Stimulated activated effector memory CD8-positive, alpha-beta T cell treated with anti-CD3 and anti-CD28 coated beads, Interleukin-12 subunit alpha, Interleukin-12 subunit beta, amount 100 ng/mL, for 72 hours (primary cell): ENCODE data around the gene LIFR.
A peak's percentile ranks its signal among the peaks of the same experiment; 100 is the strongest.
"Not testable (repeated sequence)": the region's sequence is repeated elsewhere in the genome, so short reads cannot be mapped to it uniquely, and the experiment has no call there.

ENCODE experiments used
- ATAC-seq: fragments of 150-1000 bp; cut with Tn5 transposase; 2 replicates; pipeline ENCODE4 v1.10.0; 2021
- DNase-seq, 2 donors: peaks; one replicate each; pipeline ENCODE4 v3.0.0; 2021 to 2022; ENCODE audit warnings: low spot score in 2 of 2
- H3K27ac Mint-ChIP-seq: one replicate; pipeline ENCODE4 v1.8.0; 2022; ENCODE audit warnings: mild to moderate bottlenecking, mixed read lengths
- H3K36me3 Mint-ChIP-seq: one replicate; pipeline ENCODE4 v1.8.0; 2022; ENCODE audit warnings: mild to moderate bottlenecking, mixed read lengths
- H3K4me1 Mint-ChIP-seq: one replicate; pipeline ENCODE4 v1.8.0; 2022; ENCODE audit warnings: mixed read lengths
- H3K4me3 Mint-ChIP-seq: one replicate; pipeline ENCODE4 v1.8.0; 2022; ENCODE audit warnings: mild to moderate bottlenecking, mixed read lengths
- H3K9me3 Mint-ChIP-seq: one replicate; pipeline ENCODE4 v1.8.0; 2022; ENCODE audit warnings: mixed read lengths

The LIFR gene

DNA sequence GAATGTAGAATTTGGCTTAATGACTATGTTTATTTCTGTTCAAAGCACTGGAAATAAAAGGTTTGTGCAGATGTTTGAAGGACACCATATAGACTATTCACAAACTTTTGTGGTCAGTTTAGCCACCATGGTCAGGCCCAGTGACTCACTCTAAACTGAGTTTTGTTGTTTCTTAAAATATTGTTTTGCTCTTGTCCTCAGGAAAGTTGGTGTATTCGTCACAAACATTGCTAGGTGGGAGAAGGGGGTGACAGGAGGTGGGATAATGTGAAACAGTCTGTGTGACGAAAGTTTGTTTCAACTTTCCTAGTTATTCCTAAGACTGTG, 35.0 kb upstream of the LIFR start:
- ATAC-seq: no peak
- Mint-ChIP-seq H3K9me3 (no peaks in the 10 kb centered on the region), H3K4me1 (no peaks in the 10 kb centered on the region), H3K27ac (no peak overlapping the region), H3K4me3 (no peak overlapping the region), H3K36me3 (no peaks in the 10 kb centered on the region)
- DNase-seq: no peak

DNA sequence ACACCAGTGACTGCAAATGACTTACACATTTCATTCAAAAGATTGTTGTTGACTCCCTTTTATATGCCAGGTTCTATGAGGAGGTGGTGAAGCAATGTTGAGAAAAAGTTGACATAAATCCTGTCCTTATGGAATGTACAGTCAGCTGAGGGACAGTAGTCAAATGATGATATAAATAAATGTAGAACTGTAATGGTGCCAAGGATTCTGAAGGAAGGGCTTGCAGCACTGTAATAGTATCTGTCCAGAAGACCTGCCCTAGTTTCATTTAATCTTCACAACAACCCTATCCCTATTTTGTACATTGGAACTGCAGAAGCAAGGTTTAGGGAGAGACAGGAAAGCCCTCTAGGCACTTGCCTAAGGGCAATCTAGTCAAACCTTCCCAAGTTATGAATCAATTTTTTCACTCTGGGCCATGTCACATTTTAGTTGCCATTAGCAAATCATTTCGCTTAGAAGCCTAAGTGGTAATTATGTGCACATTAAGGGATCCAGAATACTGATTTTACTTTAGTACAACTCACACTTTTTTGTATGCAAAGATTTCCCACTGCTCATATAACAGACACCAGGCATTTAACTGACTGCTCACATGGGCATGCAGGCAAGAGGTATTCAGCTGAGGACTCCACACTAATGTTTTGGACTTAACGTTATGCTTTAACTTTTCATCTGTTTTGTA, 34.5 kb upstream of the LIFR start:
- no peak for DNase-seq
- H3K4me1 Mint-ChIP-seq: no peaks in the 10 kb centered on the region
- H3K4me3 Mint-ChIP-seq: no peak overlapping the region
- H3K36me3 Mint-ChIP-seq: no peaks in the 10 kb centered on the region
- no peaks in the 10 kb centered on the region for H3K9me3 Mint-ChIP-seq
- ATAC-seq: no peak
- no peak overlapping the region for H3K27ac Mint-ChIP-seq

DNA sequence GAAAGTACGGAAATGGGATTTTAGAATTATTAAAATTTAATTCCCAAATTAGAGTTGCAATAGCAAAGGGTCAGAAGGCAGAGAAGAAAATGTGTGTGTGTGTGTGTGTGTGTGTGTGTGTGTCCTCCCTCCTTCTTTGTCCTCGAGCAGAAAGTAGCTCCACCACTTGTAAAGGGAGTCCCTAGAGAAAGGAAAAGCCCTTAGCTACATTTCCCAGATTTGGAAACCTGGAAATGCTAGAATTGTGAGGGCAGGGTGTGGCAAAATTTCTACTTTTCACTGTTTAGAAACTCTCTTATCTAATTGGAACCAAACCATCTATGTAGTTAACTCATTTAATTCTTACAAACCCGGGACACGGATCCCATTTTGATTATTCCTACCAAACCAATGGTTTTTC, 33.2 kb upstream of the LIFR start:
- no peaks in the 10 kb centered on the region for H3K9me3 Mint-ChIP-seq
- DNase-seq (no peak), ATAC-seq (no peak)
- no peak overlapping the region for H3K27ac Mint-ChIP-seq
- H3K36me3 Mint-ChIP-seq: no peaks in the 10 kb centered on the region
- H3K4me1 Mint-ChIP-seq: no peaks in the 10 kb centered on the region
- no peak overlapping the region for H3K4me3 Mint-ChIP-seq

DNA sequence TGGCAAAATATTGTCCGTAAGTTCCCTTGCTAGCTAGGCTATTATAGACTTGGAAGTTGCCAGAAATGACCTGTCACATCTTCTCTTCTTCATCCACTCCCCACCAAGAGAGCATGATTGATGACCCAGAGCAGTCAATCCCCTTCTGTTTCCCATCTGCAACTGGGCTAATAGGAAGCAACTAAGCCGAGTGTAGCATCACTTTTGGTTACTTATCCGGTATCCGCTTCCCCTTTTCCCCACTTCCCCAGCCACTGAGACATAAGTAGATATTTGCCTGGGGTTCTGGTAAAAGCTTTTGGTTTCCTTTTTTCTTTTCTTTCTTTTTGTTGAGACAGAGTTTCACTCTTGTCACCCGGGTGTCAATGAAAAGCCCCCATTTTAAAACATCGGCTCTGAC, 29.4 kb upstream of the LIFR start:
- no peak overlapping the region for H3K27ac Mint-ChIP-seq
- H3K4me1 Mint-ChIP-seq: peaks cover 6% of the 10 kb centered on the region
- no peaks in the 10 kb centered on the region for H3K36me3 Mint-ChIP-seq
- no peaks in the 10 kb centered on the region for H3K9me3 Mint-ChIP-seq
- H3K4me3 Mint-ChIP-seq: no peak overlapping the region
- ATAC-seq (no peak), DNase-seq (no peak)

DNA sequence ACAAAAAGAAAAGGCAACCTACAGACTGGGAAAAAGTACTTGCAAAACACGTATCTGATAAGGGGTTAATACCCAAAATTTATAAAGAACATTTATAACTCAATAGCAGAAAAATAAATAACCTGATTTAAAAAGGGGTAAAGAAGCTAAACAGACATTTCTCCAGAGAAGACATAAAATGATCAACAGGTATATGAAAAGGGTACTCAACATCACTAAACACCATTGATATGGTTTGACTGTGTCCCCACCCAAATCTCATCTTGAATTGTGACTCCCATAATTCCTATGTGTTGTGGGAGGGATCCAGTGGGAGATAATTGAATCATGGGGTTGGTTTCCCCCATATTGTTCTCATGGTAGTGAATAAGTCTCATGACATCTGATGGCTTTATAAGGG, 27.1 kb upstream of the LIFR start:
- no peak overlapping the region for H3K27ac Mint-ChIP-seq
- peaks cover 6% of the 10 kb centered on the region for H3K4me1 Mint-ChIP-seq
- H3K4me3 Mint-ChIP-seq: no peak overlapping the region
- no peak for DNase-seq
- ATAC-seq: no peak
- no peaks in the 10 kb centered on the region for H3K36me3 Mint-ChIP-seq
- H3K9me3 Mint-ChIP-seq: no peaks in the 10 kb centered on the region

DNA sequence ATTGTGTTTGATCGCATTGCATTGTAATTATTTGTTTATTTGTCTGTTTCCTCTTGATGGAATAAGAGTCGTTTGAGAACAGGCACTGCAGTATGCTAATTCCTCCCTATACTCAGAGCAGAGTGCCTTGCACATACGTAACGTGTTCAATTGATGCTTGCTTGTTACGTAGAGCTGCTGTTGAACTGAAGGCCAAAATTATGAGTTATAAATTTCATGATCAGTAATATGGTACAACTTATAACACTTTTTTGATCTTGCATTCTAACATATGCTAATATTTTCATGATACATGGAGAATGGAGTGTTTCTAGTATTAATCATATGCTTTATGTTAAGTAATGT, 26.5 kb upstream of the LIFR start:
- Mint-ChIP-seq H3K36me3 (no peaks in the 10 kb centered on the region), H3K4me3 (no peak overlapping the region), H3K4me1 (peaks cover 6% of the 10 kb centered on the region), H3K27ac (no peak overlapping the region), H3K9me3 (no peaks in the 10 kb centered on the region)
- no peak for ATAC-seq
- DNase-seq: no peak

DNA sequence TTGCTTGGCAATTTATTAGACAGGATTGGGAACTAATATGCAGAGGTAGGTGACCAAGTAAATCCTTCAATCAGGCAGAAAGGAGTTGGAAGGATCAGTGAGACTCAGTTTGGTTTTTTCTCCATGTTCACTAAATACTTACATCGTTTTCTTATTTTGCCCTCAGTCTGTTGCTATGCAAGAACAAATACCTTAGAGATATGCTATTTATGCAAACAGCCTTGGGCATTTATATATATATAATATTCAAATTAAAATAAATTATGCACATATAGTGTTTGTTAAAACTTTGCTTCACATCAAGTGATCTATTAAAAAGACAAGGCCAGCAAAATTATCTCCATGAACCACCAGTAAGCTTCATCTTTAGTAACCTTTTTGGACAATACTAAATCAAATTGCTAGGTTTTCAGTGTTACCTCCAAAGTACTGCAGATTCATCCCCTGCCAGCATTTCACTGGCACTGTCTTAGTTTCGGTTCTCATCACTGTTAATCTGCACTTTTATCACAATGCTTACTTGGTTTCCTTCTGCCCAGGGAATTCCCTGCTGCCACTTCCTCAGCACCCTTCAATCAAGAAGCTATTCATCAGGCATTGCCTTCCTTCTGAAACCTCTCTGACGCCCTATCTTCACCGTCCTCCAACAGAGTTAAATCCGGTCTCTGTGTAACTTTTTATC, 26.0 kb upstream of the LIFR start:
- no peak for DNase-seq

DNA sequence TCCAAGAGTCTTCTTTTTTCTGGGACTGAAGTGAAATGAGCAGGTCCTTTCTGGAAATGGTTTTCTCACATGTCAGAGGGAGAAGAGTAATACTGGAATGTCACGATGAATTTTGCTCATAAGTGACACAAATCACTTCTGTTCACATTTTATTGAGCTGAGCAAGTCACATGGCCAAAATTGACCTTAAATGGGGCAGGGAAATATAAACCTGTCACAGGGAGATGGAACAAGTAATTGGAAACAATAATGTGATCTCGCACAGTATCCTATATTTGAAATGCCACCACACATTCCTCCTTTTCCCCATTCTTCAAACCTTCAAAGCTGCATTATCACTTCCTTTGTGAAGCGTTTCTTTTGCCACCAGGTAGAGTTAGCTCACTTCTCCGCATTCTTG, 25.2 kb upstream of the LIFR start:
- Mint-ChIP-seq H3K27ac (no peak overlapping the region), H3K4me1 (peaks cover 6% of the 10 kb centered on the region), H3K36me3 (no peaks in the 10 kb centered on the region), H3K4me3 (no peak overlapping the region), H3K9me3 (no peaks in the 10 kb centered on the region)
- no peak for ATAC-seq
- DNase-seq: no peak

More for the DNA sequence above, 26.0 kb upstream of the LIFR start:
- H3K9me3 Mint-ChIP-seq: no peaks in the 10 kb centered on the region
- no peak overlapping the region for H3K27ac Mint-ChIP-seq
- ATAC-seq: no peak
- H3K4me3 Mint-ChIP-seq: no peak overlapping the region
- H3K36me3 Mint-ChIP-seq: no peaks in the 10 kb centered on the region
- H3K4me1 Mint-ChIP-seq: peaks cover 6% of the 10 kb centered on the region

DNA sequence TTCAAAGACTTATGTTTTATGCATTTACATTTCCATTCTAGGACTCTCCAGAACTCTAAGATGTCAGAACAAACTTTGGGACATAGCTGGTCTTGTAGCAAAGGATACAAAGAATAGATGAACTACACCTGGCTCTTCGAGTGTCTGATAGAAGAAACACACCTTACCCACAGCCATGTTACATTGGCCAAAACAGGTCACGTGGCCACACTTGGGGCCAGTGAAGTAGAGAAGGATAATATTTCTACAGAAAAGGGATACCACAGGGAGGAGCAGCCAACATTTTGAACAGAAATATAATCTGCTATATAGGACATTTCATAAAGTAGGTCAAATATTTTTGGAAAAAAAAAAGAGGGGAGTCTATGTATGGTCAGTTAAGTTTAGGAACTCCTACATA, 22.7 kb upstream of the LIFR start:
- H3K27ac Mint-ChIP-seq: no peak overlapping the region
- no peak overlapping the region for H3K4me3 Mint-ChIP-seq
- ATAC-seq (no peak), DNase-seq (no peak)
- H3K36me3 Mint-ChIP-seq: no peaks in the 10 kb centered on the region
- peaks cover 6% of the 10 kb centered on the region for H3K4me1 Mint-ChIP-seq
- H3K9me3 Mint-ChIP-seq: no peaks in the 10 kb centered on the region

DNA sequence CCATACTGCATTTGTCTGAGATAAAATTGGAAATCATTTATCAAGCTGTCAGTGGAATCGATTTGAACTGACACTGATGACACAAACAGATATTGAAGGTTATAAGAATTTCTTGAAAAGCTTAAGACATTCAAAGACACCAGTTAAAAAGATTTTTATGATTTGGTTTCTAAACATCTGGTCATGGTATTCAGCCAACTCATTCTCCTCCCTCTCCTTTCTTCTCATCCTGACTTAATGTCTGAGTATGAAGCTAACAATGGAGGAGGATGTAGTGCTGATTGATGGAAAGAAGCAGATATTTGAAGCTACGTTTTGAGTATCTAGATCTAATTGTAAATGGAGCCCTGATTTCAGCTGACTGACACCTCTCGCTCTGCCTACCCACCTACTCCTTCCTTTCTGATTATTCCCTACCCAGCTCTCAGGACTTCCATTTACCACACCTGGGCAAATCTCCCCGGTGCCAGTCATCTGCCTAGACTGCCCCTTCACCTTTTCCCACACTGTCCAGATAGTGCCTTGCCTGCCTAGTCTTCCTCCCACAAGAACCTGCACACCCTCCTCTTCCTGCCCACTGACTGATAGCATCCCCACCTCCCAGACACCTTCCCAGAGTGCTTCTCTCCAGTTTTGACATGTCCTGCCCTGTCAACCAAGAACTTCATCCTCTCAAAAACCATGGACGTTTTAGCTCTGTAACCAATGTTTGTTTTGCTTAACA, 20.7 kb upstream of the LIFR start:
- Mint-ChIP-seq H3K36me3 (no peaks in the 10 kb centered on the region), H3K4me3 (no peak overlapping the region), H3K27ac (no peak overlapping the region), H3K4me1 (no peaks in the 10 kb centered on the region), H3K9me3 (no peaks in the 10 kb centered on the region)
- ATAC-seq (peak; percentile 26), DNase-seq (no peak)

DNA sequence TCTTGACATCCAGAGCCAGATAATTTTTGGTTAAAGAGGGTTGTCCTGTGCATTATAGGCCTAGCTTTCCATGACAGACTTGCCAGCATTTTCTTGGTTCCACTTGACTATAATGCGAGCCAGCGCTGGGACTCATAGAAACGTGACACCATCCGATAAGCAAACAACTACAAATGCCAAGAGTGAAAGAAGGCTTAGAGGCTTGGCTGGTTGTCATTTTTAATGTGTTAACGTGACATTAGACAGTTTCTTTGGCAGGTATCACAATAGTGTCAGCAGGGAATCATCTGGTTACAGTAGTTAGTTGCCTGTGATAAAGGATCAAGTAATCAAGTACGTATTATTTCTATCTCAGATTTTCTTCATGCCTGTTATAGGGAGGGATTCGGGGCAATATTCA, 20.0 kb upstream of the LIFR start:
- Mint-ChIP-seq H3K27ac (no peak overlapping the region), H3K4me3 (no peak overlapping the region), H3K36me3 (no peaks in the 10 kb centered on the region), H3K9me3 (no peaks in the 10 kb centered on the region), H3K4me1 (no peaks in the 10 kb centered on the region)
- no peak for DNase-seq
- ATAC-seq: no peak

DNA sequence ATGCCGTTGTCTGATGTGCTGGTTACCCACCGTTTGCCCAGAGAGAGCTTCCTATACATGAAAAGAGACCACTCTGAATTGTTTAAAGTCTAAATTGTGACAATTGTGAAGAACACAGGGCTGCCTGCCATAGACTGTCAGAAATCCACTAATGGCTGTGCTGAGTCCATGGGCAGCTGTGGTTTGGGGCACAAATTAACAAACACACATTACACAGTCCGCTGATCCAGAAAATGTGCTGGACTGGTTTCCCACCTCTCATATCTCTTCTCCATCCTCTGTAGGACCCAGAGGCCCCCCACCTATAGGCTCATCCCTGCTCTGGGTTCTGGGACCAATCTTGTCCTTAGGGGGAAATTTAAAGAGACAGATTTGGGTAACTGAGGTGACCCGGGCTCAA, 19.0 kb upstream of the LIFR start:
- H3K27ac Mint-ChIP-seq: no peak overlapping the region
- no peaks in the 10 kb centered on the region for H3K4me1 Mint-ChIP-seq
- H3K9me3 Mint-ChIP-seq: no peaks in the 10 kb centered on the region
- no peak for ATAC-seq
- no peak for DNase-seq
- no peaks in the 10 kb centered on the region for H3K36me3 Mint-ChIP-seq
- no peak overlapping the region for H3K4me3 Mint-ChIP-seq

DNA sequence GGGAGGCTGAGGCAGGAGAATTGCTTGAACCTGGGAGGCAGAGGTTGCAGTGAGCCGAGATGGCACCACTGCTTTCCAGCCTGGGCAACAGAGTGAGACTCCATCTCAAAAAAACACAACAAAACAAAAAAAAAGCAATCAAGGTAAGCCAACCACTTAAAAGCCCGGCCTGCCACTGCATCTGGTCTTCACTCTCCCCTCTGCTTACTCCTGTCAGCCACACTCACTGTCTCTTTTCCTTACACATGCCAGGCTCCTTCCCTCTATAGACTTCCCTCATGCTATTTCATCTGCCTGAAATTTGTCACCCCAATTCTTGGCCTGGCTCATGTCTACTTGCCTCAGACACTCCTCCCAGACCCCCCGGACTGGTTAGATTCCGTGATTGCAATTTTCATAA, 17.6 kb upstream of the LIFR start:
- DNase-seq: no peak
- no peaks in the 10 kb centered on the region for H3K4me1 Mint-ChIP-seq
- H3K27ac Mint-ChIP-seq: no peak overlapping the region
- ATAC-seq: no peak
- H3K4me3 Mint-ChIP-seq: no peak overlapping the region
- H3K9me3 Mint-ChIP-seq: no peaks in the 10 kb centered on the region
- H3K36me3 Mint-ChIP-seq: no peaks in the 10 kb centered on the region

DNA sequence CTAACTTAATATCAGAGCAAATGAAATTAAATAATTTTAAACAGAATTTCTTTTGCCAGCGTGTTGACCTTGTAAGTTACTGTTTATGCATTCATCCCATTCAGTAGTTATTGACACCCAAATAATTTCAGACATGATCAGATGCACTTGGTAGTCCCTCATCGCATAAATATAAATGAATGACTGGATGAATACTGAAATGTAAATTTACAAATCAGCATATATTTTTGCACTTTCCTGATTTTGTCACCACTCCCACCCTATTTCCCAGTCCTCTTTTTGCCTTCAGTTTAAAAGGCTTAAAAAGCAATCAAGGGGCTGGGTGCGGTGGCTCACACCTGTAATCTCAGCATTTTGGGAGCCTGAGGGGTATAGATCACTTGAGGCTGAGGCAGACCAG, 17.1 kb upstream of the LIFR start:
- no peaks in the 10 kb centered on the region for H3K4me1 Mint-ChIP-seq

DNA sequence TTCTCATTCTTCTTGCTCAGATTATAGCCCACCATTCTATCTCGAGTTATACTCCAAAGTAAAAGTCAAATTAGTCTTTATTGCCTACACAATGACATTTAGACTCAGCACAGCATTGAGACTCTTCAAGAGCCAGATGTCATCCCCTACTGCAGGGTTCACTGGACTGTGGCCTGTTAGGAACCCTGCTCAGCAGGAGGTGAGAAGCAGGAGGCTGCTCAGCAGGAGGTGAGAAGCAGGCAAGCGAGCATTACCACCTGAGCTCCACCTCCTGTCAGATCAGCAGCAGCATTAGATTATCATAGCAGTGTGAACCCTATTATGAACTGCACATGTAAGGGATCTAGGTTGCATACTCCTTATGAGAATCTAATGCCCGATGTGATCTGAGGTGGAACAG, 12.7 kb upstream of the LIFR start:
- H3K36me3 Mint-ChIP-seq: no peaks in the 10 kb centered on the region
- H3K27ac Mint-ChIP-seq: no peak overlapping the region
- no peak for DNase-seq
- no peak overlapping the region for H3K4me3 Mint-ChIP-seq
- H3K4me1 Mint-ChIP-seq: no peaks in the 10 kb centered on the region
- ATAC-seq: no peak
- no peaks in the 10 kb centered on the region for H3K9me3 Mint-ChIP-seq

More for the DNA sequence above, 17.1 kb upstream of the LIFR start:
- DNase-seq: no peak
- H3K36me3 Mint-ChIP-seq: no peaks in the 10 kb centered on the region
- ATAC-seq: no peak
- no peak overlapping the region for H3K4me3 Mint-ChIP-seq
- no peaks in the 10 kb centered on the region for H3K9me3 Mint-ChIP-seq
- no peak overlapping the region for H3K27ac Mint-ChIP-seq

DNA sequence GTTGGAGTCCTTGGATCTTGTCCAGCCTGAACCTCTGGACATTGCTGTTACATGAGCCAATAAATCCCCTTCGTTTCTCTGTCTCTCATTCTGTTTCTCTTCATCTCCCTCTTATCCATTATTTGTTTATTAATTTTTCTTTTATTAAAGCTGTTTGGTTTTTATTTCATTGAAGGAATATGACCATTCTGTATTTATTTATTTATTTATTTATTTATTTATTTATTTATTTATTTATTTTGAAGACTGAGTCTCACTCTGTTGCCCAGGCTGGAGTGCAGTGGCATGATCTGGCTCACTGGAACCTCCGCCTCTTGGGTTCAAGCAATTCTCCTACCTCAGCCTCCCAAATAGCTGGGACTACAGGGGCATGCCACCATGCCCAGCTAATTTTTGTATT, 10.9 kb upstream of the LIFR start:
- H3K9me3 Mint-ChIP-seq, H3K27ac Mint-ChIP-seq, H3K36me3 Mint-ChIP-seq, H3K4me1 Mint-ChIP-seq, ATAC-seq, DNase-seq, H3K4me3 Mint-ChIP-seq: not testable (repeated sequence)
